ENCODE results near the gene SRGAP3.
A peak's percentile ranks its signal among the peaks of the same experiment; 100 is the strongest.
"Not testable (repeated sequence)": the region's sequence is repeated elsewhere in the genome, so short reads cannot be mapped to it uniquely, and the experiment has no call there.

The SRGAP3 gene

DNA sequence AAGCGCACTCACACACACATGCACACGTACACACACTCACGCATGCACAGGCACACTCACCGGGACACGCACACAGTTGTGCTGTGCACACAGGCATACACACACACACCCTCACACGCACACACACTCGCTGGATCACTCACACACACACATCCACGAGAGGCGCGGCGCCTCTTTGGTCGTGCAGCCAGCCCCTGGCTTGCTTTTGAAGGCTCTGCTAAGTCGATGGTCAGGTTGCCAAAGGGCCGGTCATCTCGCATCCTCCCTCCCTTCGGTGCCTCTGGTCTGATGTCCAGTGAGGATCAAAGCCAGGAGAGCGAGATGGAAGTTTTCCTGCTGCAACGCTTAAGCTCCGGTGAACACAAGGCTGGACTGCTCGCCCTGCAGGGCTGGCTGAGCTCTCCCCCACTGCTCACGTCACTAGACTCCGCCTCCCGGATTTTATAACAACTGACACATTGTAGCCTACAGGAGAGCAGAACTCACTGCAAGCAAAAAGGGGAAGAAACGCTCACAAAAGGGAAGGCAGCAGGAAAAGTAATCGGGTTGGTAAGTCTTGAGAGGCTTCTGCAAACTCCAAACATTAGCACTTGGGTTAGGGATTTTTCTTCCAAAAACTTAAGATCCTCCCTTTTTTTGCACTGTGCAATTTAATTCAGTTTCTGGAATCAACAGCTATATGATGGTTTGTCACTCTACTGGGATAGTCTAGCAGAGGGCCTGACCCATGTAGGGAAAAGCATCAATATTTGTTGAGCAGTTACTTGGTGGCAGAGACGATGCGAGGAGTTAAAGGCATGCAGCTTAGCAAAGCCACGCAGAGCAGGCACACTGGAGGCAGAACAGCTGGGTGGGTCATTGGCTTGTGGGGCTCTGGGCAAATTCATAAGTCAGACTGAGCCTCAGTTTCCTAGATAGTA, at the start of gene SRGAP3:
TSS of gene SRGAP3 (minus strand) at position 374 of the 920 bp plus-strand sequence. CDS start 695 bp downstream, outside the sequence.
- Histone ChIP-seq H3K27me3 (ENCODE audit: low read depth, low read length) (no peaks in the 10 kb centered on the region), H3K9me3 (ENCODE audit: control insufficient read depth in 1 of 2, low read length in 2 of 2) (no peaks in the 10 kb centered on the region), H3K36me3 (ENCODE audit: control insufficient read depth in 1 of 2, insufficient read depth in 2 of 2, low read length in 2 of 2) (no peaks in the 10 kb centered on the region), H3K27ac (ENCODE audit: low read length) (peak within 1 kb of the TSS; percentile 2), H3K4me1 (ENCODE audit: control insufficient read depth in 1 of 2, insufficient read depth in 2 of 2, low read length in 2 of 2) (peaks cover 4 to 27% of the 10 kb centered on the region in 2 donors), H3K4me3 (ENCODE audit: low read depth in 1 of 2, low read length in 2 of 2) (peak within 1 kb of the TSS; percentile 65 to 66)

DNA sequence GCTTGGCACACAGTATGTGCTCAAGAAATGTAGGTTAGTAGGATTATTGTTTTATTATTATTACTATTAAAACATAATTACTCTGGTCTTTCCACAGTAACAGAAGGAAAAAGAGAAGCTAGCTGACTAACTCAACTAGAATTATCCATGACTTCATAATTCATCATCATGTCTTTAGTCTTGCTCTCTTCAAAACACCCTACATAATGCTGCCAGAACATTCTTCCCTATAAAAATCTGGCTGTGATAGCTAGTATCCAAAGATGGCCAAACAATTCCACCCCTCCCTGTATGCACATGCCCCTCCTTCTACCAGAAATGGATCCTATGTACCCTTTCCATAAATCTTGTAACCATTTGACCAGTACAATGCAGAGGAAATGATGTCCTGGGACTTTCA, 48.8 kb upstream of the SRGAP3 start:
- no peak overlapping the region for H3K27ac ChIP-seq (ENCODE audit: low read length)
- H3K9me3 ChIP-seq (ENCODE audit: control insufficient read depth in 1 of 2, low read length in 2 of 2) = no peaks in the 10 kb centered on the region
- H3K36me3 ChIP-seq (ENCODE audit: control insufficient read depth in 1 of 2, insufficient read depth in 2 of 2, low read length in 2 of 2) = no peaks in the 10 kb centered on the region
- H3K4me3 ChIP-seq (ENCODE audit: low read depth in 1 of 2, low read length in 2 of 2) = no peak overlapping the region
- H3K27me3 ChIP-seq (ENCODE audit: low read depth, low read length) = no peaks in the 10 kb centered on the region
- H3K4me1 ChIP-seq (ENCODE audit: control insufficient read depth in 1 of 2, insufficient read depth in 2 of 2, low read length in 2 of 2) = peaks cover 0 to 4% of the 10 kb centered on the region in 2 donors

DNA sequence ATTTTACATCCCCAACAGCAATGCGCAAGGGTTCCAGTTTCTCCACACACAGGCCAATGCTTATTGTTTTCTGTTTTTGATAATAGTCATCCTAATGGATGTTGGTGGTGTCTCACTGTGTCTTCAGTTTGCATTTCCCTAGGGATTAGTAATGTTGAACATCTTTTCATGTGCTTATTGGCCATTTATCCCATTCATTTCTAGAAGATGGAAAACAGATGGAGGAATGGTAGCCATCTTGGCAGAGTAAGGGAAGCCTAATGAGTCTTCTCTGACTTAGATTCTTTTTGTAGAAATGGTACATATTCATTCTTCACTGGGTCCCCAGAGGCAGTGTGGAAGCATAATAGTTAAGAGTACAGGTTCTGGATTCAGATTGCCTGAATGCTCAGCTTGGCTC, 46.8 kb upstream of the SRGAP3 start:
- Histone ChIP-seq H3K9me3 (ENCODE audit: control insufficient read depth in 1 of 2, low read length in 2 of 2) (no peaks in the 10 kb centered on the region), H3K4me1 (ENCODE audit: control insufficient read depth in 1 of 2, insufficient read depth in 2 of 2, low read length in 2 of 2) (no peaks in the 10 kb centered on the region), H3K4me3 (ENCODE audit: low read depth in 1 of 2, low read length in 2 of 2) (no peak overlapping the region), H3K36me3 (ENCODE audit: control insufficient read depth in 1 of 2, insufficient read depth in 2 of 2, low read length in 2 of 2) (no peaks in the 10 kb centered on the region), H3K27ac (ENCODE audit: low read length) (no peak overlapping the region), H3K27me3 (ENCODE audit: low read depth, low read length) (no peaks in the 10 kb centered on the region)

DNA sequence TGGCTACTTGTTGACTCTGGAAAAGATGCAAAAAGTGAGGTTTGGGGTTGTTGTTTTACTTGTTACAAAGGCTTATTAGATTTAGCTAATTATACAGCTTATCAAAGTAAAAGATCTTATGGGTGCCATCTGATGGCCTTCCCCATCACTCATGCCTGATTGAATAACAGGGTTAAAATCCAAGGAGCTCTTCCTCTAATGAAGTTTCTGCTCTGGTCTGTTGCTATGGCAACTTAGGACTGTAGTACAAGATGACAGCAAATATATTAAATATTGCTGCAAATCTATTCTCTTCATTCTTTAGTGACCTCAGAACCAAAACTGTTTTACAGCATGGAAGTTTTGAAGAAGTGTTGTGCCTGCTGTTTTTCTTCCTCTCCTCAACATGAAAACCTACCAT, 45.6 kb upstream of the SRGAP3 start:
- Histone ChIP-seq H3K27ac (ENCODE audit: low read length) (no peak overlapping the region), H3K36me3 (ENCODE audit: control insufficient read depth in 1 of 2, insufficient read depth in 2 of 2, low read length in 2 of 2) (no peaks in the 10 kb centered on the region), H3K27me3 (ENCODE audit: low read depth, low read length) (no peaks in the 10 kb centered on the region), H3K4me3 (ENCODE audit: low read depth in 1 of 2, low read length in 2 of 2) (no peak overlapping the region), H3K4me1 (ENCODE audit: control insufficient read depth in 1 of 2, insufficient read depth in 2 of 2, low read length in 2 of 2) (no peaks in the 10 kb centered on the region), H3K9me3 (ENCODE audit: control insufficient read depth in 1 of 2, low read length in 2 of 2) (no peaks in the 10 kb centered on the region)

DNA sequence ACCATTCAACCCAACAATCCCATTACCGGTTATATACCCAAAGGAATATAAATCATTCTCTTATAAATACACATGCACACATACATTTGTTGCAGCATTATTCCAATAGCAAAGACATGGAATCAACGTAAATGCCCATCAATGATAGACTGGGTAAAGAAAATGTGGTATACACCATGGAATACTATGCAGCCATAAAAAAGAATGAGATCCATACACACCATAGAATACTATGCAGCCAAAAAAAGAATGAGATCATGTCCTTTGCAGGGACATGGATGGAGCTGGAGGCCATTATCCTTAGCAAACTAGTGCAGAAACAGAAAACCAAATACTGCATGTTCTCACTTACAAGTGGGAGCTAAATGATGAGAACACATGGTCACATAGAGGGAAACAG, 44.5 kb upstream of the SRGAP3 start:
- H3K9me3 ChIP-seq (ENCODE audit: control insufficient read depth in 1 of 2, low read length in 2 of 2); H3K4me3 ChIP-seq (ENCODE audit: low read depth in 1 of 2, low read length in 2 of 2); H3K36me3 ChIP-seq (ENCODE audit: control insufficient read depth in 1 of 2, insufficient read depth in 2 of 2, low read length in 2 of 2); H3K4me1 ChIP-seq (ENCODE audit: control insufficient read depth in 1 of 2, insufficient read depth in 2 of 2, low read length in 2 of 2); H3K27me3 ChIP-seq (ENCODE audit: low read depth, low read length); H3K27ac ChIP-seq (ENCODE audit: low read length): not testable (repeated sequence)

DNA sequence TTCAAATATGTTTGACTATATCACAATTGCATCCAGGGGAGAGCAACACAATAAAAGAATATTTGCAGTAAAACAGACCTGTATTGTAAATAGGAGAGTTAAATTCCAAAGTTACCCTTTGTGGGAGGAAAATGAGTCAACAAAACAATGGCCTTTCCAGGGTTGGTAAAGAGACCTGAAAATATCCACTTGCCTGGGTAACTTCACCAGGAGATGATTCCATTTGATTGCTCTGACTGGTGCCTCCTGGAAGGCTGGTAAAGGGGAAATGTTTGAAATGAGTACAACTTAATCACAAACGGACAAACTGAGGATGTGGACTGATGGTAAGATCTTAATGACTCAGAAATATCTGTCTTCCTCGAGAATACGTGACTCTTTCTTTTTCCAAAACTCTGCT, 43.6 kb upstream of the SRGAP3 start:
- Histone ChIP-seq H3K4me1 (ENCODE audit: control insufficient read depth in 1 of 2, insufficient read depth in 2 of 2, low read length in 2 of 2) (no peaks in the 10 kb centered on the region), H3K4me3 (ENCODE audit: low read depth in 1 of 2, low read length in 2 of 2) (no peak overlapping the region), H3K27ac (ENCODE audit: low read length) (no peak overlapping the region), H3K36me3 (ENCODE audit: control insufficient read depth in 1 of 2, insufficient read depth in 2 of 2, low read length in 2 of 2) (no peaks in the 10 kb centered on the region), H3K9me3 (ENCODE audit: control insufficient read depth in 1 of 2, low read length in 2 of 2) (no peaks in the 10 kb centered on the region), H3K27me3 (ENCODE audit: low read depth, low read length) (no peaks in the 10 kb centered on the region)

DNA sequence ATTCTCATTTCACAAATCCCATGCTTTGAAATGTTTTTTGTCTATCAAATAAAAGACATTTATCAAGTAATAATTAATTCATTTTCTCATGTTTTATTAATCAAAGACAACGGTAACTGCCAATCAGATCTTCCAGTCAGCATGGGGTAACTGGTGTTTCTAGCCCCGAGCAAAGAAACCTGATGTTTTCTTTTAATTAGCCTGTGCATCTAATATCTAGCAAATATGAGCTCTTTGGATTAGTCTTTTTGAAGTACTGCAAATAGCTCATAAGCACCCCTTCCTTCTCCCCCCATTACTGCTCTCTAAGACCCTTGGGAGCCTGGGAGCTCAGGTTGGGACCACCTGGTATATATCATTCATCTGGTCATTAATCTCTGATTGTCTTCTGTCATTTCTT, 43.1 kb upstream of the SRGAP3 start:
- Histone ChIP-seq H3K4me3 (ENCODE audit: low read depth in 1 of 2, low read length in 2 of 2) (no peak overlapping the region), H3K4me1 (ENCODE audit: control insufficient read depth in 1 of 2, insufficient read depth in 2 of 2, low read length in 2 of 2) (no peaks in the 10 kb centered on the region), H3K27me3 (ENCODE audit: low read depth, low read length) (no peaks in the 10 kb centered on the region), H3K27ac (ENCODE audit: low read length) (no peak overlapping the region), H3K36me3 (ENCODE audit: control insufficient read depth in 1 of 2, insufficient read depth in 2 of 2, low read length in 2 of 2) (no peaks in the 10 kb centered on the region), H3K9me3 (ENCODE audit: control insufficient read depth in 1 of 2, low read length in 2 of 2) (no peaks in the 10 kb centered on the region)

DNA sequence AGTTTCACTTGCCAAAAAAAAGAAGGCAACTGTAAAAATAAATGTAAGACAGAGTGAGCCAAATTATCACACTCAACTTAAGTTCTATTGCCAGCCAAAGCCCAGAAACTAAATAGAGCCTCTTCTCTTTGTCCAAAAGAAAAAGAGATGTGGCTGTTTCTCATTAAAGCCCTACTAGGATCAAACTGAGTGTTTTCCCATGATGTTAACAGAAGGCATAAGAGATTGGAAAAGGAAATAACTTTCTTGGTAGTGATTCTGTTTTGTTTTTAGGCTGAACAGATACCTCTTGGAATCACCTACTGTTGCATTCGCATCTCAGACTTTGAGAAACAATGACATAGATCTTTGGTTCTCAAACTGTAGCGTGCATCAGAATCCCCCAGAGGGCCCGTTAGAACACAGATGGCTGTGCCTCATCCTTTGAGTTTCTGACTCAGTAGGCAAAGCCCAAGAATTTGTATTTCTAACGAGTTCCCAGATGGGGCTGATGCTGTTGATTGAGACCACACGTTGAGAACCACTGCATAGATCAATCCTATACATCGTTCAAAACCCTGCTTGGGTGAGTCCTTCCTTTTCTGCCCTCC, 42.5 kb upstream of the SRGAP3 start:
- no peaks in the 10 kb centered on the region for H3K36me3 ChIP-seq (ENCODE audit: control insufficient read depth in 1 of 2, insufficient read depth in 2 of 2, low read length in 2 of 2)
- H3K27ac ChIP-seq (ENCODE audit: low read length) = no peak overlapping the region
- H3K27me3 ChIP-seq (ENCODE audit: low read depth, low read length) = no peaks in the 10 kb centered on the region
- H3K4me3 ChIP-seq (ENCODE audit: low read depth in 1 of 2, low read length in 2 of 2) = no peak overlapping the region
- H3K9me3 ChIP-seq (ENCODE audit: control insufficient read depth in 1 of 2, low read length in 2 of 2) = no peaks in the 10 kb centered on the region
- H3K4me1 ChIP-seq (ENCODE audit: control insufficient read depth in 1 of 2, insufficient read depth in 2 of 2, low read length in 2 of 2) = no peaks in the 10 kb centered on the region

DNA sequence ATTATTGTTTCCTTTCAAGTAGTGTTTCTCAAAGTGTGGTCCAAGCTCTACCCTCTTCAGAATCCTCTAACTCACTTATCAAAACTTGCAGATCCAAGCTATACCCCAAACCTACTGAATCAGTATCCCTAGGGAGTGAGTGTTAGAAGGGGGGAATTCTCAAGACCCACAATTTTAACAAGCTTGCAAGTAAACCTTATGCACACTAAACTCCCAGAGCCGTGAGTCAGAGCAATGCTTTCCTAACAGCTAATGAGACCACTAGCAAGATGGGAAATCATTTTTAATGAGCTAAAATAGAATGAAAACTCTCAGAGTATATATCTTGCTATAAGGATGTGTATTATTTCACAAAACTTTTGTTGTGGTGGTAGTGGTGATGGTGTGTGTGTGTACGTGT, 41.1 kb upstream of the SRGAP3 start:
- no peaks in the 10 kb centered on the region for H3K4me1 ChIP-seq (ENCODE audit: control insufficient read depth in 1 of 2, insufficient read depth in 2 of 2, low read length in 2 of 2)
- H3K27me3 ChIP-seq (ENCODE audit: low read depth, low read length) = no peaks in the 10 kb centered on the region
- H3K36me3 ChIP-seq (ENCODE audit: control insufficient read depth in 1 of 2, insufficient read depth in 2 of 2, low read length in 2 of 2) = no peaks in the 10 kb centered on the region
- H3K9me3 ChIP-seq (ENCODE audit: control insufficient read depth in 1 of 2, low read length in 2 of 2) = no peaks in the 10 kb centered on the region
- H3K4me3 ChIP-seq (ENCODE audit: low read depth in 1 of 2, low read length in 2 of 2) = no peak overlapping the region
- H3K27ac ChIP-seq (ENCODE audit: low read length) = no peak overlapping the region

DNA sequence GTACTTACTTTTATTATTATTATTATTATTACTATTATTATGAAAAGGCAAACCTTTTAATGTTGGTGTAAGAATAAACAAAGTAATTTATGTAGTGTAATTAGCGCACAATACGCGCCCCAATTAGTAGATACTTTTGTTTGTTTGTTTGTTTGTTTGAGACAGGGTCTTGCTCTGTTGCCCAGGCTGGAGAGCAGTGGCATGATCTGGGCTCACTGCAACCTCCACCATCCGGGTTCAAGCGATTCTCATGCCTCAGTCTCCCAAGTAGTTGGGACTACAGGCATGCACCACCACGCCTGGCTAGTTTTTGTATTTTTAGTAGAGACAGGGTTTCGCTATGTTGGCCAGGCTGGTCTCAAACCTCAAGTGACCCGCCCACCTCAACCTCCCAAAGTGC, 32.1 kb upstream of the SRGAP3 start:
- H3K27me3 ChIP-seq (ENCODE audit: low read depth, low read length); H3K4me3 ChIP-seq (ENCODE audit: low read depth in 1 of 2, low read length in 2 of 2); H3K27ac ChIP-seq (ENCODE audit: low read length); H3K9me3 ChIP-seq (ENCODE audit: control insufficient read depth in 1 of 2, low read length in 2 of 2); H3K36me3 ChIP-seq (ENCODE audit: control insufficient read depth in 1 of 2, insufficient read depth in 2 of 2, low read length in 2 of 2): not testable (repeated sequence)
- peaks cover 0 to 10% of the 10 kb centered on the region in 2 donors for H3K4me1 ChIP-seq (ENCODE audit: control insufficient read depth in 1 of 2, insufficient read depth in 2 of 2, low read length in 2 of 2)

DNA sequence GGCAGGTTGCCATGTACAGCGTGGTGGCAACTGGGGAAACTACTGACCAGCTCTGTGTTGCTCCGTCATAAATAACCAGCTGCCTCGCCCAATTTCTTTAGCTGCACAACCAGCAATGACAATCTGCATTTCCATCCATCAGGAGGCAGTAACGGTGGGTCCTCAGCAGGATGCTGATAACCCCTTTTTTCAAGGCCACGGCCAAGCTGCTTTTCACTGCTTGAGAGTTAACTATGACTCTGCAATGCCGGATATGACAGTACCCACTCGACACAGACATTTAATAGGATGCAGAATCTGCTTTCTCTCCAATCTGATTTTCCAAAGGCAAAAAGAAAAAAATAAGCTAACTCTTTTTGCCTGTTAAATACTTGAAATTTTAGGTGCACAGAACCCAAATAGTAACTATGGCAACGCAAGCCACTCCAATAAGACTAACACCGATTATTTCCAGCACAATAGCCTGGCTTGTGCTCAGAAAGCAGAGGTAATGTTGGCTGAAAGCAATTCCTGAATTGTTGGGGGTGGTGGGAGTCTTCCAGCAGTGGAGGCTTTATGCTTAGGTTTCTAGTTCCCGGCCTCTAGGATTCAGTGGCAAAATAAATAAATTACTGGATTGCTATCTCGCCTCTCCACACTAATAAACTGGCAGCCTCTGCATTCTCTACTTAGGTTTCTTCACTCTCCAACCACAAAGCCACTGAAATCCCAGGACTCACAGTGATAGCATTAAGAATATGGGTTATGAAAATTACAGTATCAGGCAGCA, 31.2 kb upstream of the SRGAP3 start:
- no peaks in the 10 kb centered on the region for H3K27me3 ChIP-seq (ENCODE audit: low read depth, low read length)

More for the DNA sequence above, 31.2 kb upstream of the SRGAP3 start:
- no peak overlapping the region for H3K4me3 ChIP-seq (ENCODE audit: low read depth in 1 of 2, low read length in 2 of 2)
- peaks cover 0 to 10% of the 10 kb centered on the region in 2 donors for H3K4me1 ChIP-seq (ENCODE audit: control insufficient read depth in 1 of 2, insufficient read depth in 2 of 2, low read length in 2 of 2)
- no peak overlapping the region for H3K27ac ChIP-seq (ENCODE audit: low read length)
- no peaks in the 10 kb centered on the region for H3K9me3 ChIP-seq (ENCODE audit: control insufficient read depth in 1 of 2, low read length in 2 of 2)
- H3K36me3 ChIP-seq (ENCODE audit: control insufficient read depth in 1 of 2, insufficient read depth in 2 of 2, low read length in 2 of 2) = no peaks in the 10 kb centered on the region

Measured in muscle layer of duodenum (tissue), 2 donors.